HG03097 (cell line): Measurements from ENCODE around the gene SLC13A2.
"Not testable (repeated sequence)": the region's sequence is repeated elsewhere in the genome, so short reads cannot be mapped to it uniquely, and the experiment has no call there.

ENCODE experiments used
- ATAC-seq: cut with Tn5 transposase; IDR thresholded peaks from one replicate; pipeline ENCODE4 v1.9.1; 2021; ENCODE audit not compliant: unreplicated experiment, low FRiP score

SLC13A2 gene, protein sequence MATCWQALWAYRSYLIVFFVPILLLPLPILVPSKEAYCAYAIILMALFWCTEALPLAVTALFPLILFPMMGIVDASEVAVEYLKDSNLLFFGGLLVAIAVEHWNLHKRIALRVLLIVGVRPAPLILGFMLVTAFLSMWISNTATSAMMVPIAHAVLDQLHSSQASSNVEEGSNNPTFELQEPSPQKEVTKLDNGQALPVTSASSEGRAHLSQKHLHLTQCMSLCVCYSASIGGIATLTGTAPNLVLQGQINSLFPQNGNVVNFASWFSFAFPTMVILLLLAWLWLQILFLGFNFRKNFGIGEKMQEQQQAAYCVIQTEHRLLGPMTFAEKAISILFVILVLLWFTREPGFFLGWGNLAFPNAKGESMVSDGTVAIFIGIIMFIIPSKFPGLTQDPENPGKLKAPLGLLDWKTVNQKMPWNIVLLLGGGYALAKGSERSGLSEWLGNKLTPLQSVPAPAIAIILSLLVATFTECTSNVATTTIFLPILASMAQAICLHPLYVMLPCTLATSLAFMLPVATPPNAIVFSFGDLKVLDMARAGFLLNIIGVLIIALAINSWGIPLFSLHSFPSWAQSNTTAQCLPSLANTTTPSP

DNA sequence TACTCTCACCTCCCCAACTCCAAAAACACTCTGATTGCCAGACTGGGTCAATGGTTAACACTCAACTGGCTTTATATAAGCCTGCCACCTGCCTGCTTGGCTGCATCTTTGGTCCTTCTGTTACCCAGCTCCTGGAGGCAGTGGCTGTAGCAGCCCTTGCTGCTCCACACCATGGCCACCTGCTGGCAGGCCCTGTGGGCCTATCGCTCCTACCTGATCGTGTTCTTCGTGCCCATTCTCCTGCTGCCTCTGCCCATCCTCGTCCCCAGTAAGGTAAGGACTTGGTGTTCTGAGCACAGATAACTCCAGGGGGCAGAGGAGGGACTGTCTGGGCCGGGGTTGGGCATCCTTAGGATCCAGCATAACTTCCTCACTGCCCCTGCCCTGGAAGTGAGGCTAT, at the start of gene SLC13A2:
SLC13A2 (plus strand) TSS at position 103 of the 400 bp plus-strand sequence; CDS start at position 172, 69 bp downstream.
- ATAC-seq, result no peak

DNA sequence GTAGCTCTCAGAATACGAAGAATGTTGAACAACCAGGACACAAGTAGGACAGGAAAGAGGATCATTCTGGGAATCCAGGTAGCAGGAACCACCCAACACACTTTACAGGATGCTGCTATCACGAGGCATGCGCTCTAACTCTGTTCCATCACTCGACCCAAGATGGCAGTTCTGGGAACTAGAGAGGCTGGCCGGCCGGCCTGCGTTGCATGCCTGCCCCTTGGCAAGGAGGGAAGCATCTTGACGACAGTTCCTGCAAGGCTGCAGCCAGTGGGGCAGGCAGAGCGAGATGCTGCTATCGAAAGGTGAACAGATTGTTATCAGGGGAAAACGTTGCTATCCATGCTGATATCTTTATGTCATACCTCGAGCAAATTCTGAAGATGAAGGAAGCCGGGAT, 48.2 kb upstream of the SLC13A2 start:
- no peak for ATAC-seq

DNA sequence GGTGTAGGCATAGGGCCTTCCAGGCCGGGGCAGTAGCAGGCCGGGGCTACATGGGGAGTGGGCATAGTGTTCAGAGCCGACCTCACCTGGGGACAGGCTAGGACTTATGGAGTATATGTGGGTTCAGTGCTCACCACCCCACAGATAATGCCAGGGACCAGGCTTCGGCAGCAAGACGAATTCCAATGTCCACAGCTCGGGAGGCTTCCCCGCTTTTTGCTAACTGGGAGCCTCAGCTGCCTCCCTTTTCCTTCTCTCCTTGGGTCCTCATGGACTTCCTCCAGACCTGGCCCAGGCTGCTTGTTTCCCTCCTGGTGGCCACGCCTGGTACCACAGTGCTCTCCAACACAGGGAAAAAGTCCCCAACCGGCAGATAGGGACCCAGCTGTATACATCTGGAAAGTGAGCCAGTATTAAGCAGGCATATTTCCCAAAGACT, 47.3 kb upstream of the SLC13A2 start:
- ATAC-seq, result no peak

DNA sequence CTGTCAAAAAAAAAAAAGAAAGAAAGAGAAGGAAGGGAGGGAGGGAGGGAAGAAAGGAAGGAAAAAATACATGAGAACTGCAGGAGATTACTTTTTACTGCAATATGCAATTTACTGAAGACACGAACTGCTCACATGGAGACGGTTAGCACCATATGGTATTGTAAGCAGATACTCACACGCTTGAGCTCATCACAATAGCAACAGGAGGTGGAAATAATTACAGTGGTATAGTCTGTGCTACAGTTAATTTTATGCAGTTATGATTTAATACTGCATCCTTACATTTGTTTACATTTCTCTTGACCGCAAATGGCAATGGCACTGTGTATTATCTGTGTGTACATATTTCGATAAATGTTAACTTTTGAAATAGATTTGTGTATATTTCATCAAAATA, 46.1 kb upstream of the SLC13A2 start:
- no peak for ATAC-seq

DNA sequence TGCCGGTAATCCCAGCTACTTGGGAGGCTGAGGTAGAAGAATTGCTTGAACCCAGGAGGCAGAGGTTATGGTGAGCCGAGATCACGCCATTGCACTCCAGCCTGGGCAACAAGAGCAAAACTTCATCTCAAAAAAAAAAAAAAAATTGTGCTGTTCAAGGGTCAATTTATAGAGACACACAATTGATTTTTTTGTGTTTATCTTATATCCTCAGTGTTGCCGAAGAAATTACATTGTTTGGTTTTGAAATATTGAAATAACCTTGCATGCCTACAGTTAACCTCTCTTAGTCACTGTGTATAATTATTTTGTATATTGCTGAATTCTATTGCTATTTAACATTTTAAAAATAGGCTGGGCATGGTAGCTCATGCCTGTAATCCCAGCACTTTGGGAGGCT, 45.5 kb upstream of the SLC13A2 start:
- not testable (repeated sequence) for ATAC-seq

DNA sequence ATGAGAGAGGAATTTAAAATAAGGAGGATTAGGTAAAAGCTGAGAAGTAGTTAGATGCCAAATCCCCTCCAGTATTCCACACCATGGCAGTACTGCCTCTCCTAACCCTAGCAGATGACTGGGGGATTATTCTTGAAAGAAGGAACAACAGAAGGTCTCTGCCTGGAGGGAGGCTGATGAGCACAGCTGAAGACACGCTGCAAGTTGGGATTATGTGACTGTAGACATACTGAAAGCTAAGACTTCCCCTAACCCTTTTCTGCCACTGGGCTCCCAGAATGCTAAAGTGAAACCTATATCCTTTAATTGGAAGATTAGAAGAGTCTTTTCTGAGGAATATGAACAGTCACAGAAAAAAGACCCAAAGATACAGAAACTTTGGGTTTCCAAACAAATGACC, 39.7 kb upstream of the SLC13A2 start:
- ATAC-seq, result no peak

DNA sequence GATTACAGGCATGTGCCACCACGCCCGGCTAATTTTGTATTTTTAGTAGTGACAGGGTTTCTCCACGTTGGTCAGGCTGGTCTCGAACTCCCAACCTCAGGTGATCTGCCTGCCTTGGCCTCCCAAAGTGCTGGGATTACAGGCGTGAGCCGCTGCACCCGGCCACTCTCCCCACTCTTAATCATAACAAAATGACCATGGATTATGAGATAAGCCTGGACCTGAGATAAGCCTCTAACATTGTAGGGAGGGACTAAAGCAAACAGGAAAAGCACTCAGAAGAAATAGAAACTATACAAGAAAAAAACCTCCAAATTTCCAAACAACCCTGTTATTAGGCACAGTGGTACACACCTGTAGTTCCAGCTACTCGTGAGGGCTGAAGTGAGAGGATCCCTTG, 39.1 kb upstream of the SLC13A2 start:
- not testable (repeated sequence) for ATAC-seq

DNA sequence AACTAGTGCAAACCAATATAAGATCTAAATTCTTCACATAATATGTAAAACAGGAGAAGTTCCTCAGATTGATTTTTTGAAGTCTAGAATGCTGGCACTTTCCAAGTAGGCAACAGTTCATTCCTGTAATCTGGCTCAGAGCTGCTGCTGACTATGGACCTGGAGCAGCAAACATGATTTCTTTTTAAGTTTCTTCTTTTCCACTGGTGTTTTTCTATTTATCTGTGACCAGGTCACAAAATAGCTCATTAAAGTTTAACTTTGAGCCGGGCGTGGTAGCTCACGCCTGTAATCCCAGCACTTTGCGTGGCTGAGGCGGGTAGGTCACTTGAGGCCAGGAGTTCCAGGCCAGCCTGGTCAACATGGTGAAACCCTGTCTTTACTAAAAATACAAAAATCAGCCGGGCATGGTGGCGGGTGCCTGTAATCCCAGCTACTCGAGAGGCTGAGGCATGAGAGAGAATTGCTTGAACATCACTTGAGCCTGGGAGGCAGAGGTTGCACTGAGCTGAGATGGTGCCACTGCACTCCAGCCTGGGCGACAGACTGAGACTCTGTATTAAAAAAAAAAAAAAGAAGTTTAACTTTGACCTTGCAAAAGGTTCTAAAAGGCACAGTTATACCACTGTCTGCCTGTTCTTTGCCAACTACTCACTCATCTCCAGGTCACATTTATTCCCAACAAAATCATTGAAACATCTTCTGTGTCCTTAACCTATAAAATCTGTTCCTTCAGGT, 29.4 kb upstream of the SLC13A2 start:
- ATAC-seq, result no peak

DNA sequence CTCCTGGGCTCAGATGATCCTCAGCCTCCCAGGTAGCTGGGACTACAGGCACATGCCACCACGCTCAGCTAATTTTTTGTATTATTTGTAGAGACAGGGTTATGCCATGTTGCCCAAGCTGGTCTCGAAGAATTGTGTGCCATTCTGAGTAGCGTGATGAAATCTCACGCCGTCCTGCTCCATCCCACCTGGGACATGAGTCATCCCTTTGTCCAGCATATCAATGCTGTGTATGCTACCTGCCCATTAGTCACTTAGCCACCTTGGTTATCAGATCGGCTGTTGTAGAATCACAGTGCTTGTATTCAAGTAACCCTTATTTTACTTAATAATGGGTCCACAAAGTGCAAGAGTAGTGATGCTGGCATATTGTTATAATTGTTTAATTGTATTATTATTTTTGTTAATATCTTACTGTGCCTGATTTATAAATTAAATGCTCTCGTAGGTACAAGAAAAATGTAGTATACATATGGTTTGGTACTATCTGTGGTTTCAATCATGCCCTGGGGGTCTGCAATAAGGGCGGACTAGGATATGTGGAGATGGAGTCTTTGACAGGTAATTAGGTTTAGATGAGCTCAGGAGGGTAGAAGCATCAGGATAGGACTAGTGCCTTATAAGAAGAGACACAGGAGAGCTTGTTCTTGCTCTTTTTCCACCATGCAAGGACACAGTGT, 26.6 kb upstream of the SLC13A2 start:
- no peak for ATAC-seq

DNA sequence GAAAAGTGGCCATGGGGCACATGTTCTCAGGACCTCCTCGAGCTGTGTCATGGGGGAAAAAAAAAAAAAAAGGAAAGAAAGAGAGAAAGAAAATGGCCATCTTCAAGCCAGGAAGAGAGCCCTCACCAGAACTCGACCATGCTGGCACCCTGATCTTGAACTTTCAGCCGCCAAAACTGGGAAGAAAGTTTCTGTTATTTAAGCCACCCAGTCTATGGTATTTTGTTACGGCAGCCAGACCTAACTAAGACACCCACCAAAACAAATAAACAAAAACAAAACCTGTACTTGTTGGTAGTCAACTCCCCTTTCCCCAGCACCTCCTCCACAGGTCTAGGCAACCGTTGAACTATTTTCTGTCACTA, 26.1 kb upstream of the SLC13A2 start:
- no peak for ATAC-seq

DNA sequence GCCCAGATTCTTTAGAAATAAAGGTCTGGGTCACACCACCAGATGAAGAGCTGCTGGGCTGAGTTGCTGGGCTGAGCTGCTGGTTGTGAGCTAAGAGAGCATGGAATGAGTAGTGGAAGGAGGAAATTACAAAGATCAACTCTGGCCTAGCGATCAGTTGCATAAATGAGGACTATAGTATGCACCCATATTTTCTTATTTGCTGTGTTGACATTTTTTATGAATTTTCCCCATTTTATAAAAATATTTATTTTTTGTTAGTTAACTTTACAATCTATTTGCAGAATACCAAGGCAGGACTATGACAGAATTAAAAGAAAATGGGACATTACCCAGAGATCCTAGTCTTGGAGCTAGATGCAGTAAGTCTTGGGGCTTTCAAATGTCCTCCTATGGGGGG, 23.6 kb upstream of the SLC13A2 start:
- ATAC-seq, result no peak

DNA sequence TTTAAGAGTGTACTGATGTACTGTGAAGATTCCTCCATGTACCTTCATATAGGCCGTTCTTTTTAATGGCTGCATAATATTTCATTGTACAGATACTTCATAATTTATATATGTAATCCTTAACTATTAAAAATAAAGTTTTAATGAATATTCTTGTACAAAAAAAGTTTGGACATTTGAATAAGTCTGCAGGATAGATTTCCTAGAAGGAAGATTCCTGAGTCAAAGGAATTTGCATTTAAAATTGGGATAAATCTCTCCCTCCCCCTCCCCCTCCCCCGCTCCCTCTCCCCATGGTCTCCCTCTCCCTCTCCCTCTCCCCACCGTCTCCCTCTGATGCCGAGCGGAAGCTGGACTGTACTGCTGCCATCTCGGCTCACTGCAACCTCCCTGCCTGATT, 15.6 kb upstream of the SLC13A2 start:
- ATAC-seq, result no peak

DNA sequence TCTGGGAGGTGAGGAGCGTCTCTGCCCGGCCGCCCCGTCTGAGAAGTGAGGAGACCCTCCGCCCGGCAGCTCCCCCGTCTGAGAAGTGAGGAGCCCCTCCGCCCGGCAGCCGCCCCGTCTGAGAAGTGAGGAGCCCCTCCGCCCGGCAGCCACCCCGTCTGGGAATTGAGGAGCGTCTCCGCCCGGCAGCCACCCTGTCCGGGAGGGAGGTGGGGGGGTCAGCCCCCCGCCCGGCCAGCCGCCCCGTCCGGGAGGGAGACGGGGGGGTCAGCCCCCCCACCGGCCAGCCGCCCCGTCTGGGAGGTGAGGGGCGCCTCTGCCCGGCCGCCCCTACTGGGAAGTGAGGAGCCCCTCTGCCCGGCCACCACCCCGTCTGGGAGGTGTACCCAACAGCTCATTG, 14.6 kb upstream of the SLC13A2 start:
- not testable (repeated sequence) for ATAC-seq

DNA sequence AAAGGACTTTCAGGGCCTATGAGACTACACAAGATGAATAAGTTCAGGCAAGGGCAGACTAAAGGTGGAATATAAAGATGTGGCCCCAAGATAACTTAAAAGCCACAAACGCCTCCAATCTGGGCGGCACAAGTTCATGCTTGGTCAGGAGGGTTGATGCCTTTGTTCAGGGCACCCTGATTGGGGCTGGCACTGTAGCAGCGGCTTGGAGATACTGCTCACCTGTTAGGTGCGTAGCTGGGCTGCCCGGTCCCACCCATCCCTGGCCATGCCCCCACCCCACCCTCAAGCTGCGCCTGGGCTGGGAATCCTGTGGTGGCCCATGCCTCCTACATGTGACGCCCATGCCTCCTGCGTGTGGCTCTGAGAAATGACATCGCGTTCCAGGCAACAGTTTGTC, 12.5 kb upstream of the SLC13A2 start:
- ATAC-seq, result no peak

DNA sequence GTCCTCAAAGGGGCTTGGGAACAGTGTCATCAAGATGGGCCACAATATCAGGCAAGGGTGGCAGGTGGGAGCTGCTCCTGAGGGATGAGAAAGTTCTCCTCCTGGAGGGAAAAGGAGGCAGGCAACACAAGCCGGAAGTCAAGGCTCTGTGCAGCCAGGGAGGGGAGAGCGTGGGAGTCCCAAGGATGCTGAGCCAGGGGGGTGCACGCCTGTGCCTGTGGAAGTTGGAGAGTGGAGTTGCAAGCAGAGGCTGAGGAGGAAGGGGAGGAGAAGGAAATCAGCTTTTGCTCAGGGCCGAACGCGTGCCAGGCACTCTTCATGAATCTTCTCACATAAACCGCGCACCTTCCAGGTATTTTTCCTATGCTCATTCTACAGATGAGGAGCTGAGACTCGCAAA, 7.4 kb upstream of the SLC13A2 start:
- no peak for ATAC-seq

DNA sequence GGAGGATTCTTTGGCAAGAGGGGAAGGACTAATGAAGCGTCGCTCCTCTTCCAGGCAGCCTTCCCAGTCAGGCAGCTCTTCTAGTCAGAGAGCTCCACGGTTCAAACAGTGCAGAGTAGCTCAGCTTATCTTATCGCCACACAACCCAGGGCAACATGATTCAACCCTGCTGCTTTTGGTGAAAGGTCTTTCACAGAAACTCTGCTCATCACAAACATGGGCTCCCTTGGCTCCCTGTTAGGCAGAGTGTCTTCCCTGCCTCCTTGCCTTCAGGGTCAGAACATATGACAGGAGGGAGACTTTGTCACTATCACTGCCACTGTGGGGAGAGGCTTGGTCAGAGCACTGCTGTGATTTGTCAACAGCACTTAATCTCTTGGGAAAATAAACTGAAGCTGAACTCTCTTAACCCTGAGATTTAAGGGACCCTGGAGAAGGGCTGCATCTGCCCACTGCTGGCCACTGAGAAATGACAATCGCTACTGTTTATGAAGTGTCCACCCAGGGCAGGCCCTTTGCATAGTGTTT, 6.9 kb upstream of the SLC13A2 start:
- no peak for ATAC-seq

DNA sequence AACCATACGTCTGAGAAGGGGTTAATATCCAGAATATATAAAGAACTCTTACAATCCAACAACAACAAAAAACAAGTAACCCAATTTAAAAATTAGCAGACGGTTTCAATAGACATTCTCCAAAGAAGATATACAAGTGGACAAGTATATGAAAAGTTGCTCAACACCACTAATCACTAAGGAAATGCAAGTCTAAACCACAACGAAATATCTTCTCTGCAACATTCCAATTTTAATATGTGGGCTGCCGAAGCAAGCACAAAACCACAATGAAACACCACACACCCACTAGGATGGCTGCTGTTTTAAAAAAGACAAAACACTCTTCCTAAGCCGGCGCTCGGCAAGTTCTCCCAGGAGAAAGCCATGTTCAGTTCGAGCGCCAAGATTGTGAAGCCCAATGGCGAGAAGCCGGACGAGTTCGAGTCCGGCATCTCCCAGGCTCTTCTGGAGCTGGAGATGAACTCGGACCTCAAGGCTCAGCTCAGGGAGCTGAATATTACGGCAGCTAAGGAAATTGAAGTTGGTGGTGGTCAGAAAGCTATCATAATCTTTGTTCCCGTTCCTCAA, 5.9 kb upstream of the SLC13A2 start:
- ATAC-seq, result no peak

DNA sequence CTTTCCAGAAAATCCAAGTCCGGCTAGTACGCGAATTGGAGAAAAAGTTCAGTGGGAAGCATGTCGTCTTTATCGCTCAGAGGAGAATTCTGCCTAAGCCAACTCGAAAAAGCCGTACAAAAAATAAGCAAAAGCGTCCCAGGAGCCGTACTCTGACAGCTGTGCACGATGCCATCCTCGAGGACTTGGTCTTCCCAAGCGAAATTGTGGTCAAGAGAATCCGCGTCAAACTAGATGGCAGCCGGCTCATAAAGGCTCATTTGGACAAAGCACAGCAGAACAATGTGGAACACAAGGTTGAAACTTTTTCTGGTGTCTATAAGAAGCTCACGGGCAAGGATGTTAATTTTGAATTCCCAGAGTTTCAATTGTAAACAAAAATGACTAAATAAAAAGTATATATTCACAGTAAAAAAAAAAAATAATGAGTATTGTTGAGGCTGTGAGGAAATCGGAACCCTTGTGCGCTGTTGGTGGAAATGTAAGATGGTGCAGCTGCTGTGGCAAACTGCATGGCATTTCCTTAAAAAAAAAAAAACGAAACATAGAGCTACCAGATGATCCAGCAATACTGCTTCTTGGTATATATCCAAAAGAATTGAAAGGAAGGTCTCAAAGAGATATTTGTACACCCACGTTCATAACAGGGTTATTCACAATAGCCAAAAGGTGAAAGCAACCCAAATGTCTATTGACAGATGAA, 5.3 kb upstream of the SLC13A2 start:
- ATAC-seq, result not testable (repeated sequence)

DNA sequence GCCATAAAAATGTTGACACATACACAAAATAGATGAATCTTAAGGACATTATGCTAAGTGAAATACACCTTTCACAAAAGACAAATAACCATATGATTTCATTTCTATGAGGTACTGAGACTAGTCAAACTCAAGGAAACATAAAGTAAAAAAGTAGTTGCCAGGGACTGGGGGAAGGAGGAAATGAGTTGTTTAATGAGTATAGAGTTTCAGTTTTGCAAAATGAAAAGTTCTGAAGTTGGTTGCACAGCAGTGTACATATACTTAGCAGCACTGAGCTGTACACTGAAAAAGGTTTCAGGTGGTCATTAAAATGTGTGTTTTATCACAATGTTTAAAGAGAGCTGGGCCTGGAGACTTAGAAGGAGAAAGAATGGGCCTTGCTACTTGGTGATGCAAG, 4.7 kb upstream of the SLC13A2 start:
- no peak for ATAC-seq

DNA sequence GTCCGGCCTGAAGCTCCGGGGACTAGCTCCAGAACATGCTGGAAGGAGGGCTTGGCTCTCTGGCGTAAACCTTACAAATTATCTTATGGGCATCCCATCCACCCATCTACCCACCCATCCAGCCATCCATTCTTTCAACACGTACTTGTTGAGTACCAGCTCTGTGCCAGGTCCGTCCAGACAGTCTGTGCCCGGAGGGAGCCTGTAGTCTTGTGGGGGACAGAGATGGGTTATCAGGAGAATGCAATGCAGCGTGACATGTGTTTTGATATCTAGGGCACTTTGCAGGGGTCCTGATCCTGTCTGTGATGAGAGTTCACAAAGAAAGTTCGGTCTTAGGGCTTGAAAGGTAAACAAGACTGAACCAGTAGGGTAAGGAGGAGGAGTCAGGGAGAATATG, 4.1 kb upstream of the SLC13A2 start:
- no peak for ATAC-seq
